HG03469 (cell line): ENCODE results near the gene ASGR1.
"Not testable (repeated sequence)": the region's sequence is repeated elsewhere in the genome, so short reads cannot be mapped to it uniquely, and the experiment has no call there.

ENCODE experiments used
- ATAC-seq: cut with Tn5 transposase; IDR thresholded peaks from one replicate; pipeline ENCODE4 v1.9.1; 2021; ENCODE audit warnings: mild to moderate bottlenecking, moderate library complexity, moderate number of reproducible peaks; ENCODE audit not compliant: unreplicated experiment

Gene ASGR1

GRCh38 chr17:7128160-7128559, 51.0 kb downstream of the ASGR1 start:
- no peak for ATAC-seq

DNA sequence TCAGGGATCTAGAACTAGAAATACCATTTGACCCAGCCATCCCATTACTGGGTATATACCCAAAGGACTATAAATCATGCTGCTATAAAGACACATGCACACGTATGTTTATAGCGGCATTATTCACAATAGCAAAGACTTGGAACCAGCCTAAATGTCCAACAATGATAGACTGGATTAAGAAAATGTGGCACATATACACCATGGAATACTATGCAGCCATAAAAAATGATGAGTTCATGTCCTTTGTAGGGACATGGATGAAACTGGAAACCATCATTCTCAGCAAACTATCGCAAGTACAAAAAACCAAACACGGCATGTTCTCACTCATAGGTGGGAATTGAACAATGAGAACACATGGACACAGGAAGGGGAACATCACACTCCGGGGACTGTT, 51.7 kb downstream of the ASGR1 start:
- ATAC-seq, result not testable (repeated sequence)

DNA sequence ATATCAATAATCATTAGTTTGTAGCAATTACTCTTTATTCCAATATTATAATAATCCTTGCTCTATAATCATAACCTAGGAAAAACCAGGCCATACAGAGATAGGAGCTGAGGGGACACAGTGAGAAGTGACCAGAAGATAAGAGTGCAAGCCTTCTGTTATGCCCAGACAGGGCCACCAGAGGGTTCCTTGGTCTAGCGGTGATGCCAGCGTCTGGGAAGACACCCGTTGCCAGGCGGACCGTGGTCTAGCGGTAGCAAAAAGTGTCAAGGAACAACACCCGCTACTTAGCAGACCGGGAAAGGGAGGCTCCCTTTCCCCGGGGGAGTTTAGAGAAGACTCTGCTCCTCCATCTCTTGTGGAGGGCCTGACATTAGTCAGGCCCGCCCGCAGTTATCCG, 52.8 kb downstream of the ASGR1 start:
- ATAC-seq, result not testable (repeated sequence)

GRCh38 chr17:7124923-7125322, 54.2 kb downstream of the ASGR1 start:
- no peak for ATAC-seq

- ATAC-seq, result no peak
Measured at GRCh38 chr17:7123844-7124243, 55.3 kb downstream of the ASGR1 start.
